Neural crest cell (in vitro differentiated cells): ENCODE data around the gene CALN1. TPM values are rescaled to one million over a fixed set of nuclear protein-coding genes. Genes with fewer than 3 reads are reported as not detected.
"Not testable (repeated sequence)": the region's sequence is repeated elsewhere in the genome, so short reads cannot be mapped to it uniquely, and the experiment has no call there.

Experiments used
- DNase-seq: peaks from one replicate; pipeline ENCODE4 v3.0.0; 2021; ENCODE audit warnings: low read depth, mixed read lengths, low spot score
- H3K27ac Mint-ChIP-seq: one replicate; pipeline ENCODE4 v1.8.0; 2021; ENCODE audit warnings: mild to moderate bottlenecking, mixed read lengths; ENCODE audit not compliant: unreplicated experiment
- H3K27me3 Mint-ChIP-seq: 2 replicates; pipeline ENCODE4 v1.8.0; 2021; ENCODE audit warnings: low read depth, mild to moderate bottlenecking, mixed read lengths
- H3K36me3 Mint-ChIP-seq: 2 replicates; pipeline ENCODE4 v1.8.0; 2021; ENCODE audit warnings: low read depth, mild to moderate bottlenecking, mixed read lengths
- H3K4me1 Mint-ChIP-seq: 2 replicates; pipeline ENCODE4 v1.8.0; 2021; ENCODE audit warnings: mixed read lengths
- H3K4me3 Mint-ChIP-seq: one replicate; pipeline ENCODE4 v1.8.0; 2021; ENCODE audit warnings: mild to moderate bottlenecking, mixed read lengths
- H3K9me3 Mint-ChIP-seq: 2 replicates; pipeline ENCODE4 v1.8.0; 2021; ENCODE audit warnings: mixed read lengths
- total RNA-seq: library from RNA; stranded (reverse); gene quantifications from 2 replicates; pipeline ENCODE4 v1.2.1, GENCODE V29; 2021
- TF ChIP-seq, protein P1 (sequence below): fragments of 200-600 bp; sonication (generic); conservative IDR thresholded peaks from 2 replicates; pipeline ENCODE4 v1.5.0; 2021; ENCODE audit warnings: antibody characterized with exemption, mild to moderate bottlenecking

Gene CALN1
- total RNA-seq, 1 donor from 2014 or later: 0.51 TPM

- peak overlapping the region; percentile 68 for H3K27ac Mint-ChIP-seq
- peaks cover 29% of the 10 kb centered on the region for H3K27me3 Mint-ChIP-seq
Observed at GRCh38 chr7:72213081-72213480, 199.1 kb downstream of the CALN1 start.

GRCh38 chr7:72211175-72211574, 201.0 kb downstream of the CALN1 start:
- Mint-ChIP-seq H3K4me1 (peaks cover 6% of the 10 kb centered on the region), H3K27me3 (peaks cover 44% of the 10 kb centered on the region), H3K9me3 (no peaks in the 10 kb centered on the region), H3K36me3 (no peaks in the 10 kb centered on the region), H3K27ac (no peak overlapping the region), H3K4me3 (no peak overlapping the region)
- no peak for DNase-seq
- TF ChIP-seq, protein P1, sequence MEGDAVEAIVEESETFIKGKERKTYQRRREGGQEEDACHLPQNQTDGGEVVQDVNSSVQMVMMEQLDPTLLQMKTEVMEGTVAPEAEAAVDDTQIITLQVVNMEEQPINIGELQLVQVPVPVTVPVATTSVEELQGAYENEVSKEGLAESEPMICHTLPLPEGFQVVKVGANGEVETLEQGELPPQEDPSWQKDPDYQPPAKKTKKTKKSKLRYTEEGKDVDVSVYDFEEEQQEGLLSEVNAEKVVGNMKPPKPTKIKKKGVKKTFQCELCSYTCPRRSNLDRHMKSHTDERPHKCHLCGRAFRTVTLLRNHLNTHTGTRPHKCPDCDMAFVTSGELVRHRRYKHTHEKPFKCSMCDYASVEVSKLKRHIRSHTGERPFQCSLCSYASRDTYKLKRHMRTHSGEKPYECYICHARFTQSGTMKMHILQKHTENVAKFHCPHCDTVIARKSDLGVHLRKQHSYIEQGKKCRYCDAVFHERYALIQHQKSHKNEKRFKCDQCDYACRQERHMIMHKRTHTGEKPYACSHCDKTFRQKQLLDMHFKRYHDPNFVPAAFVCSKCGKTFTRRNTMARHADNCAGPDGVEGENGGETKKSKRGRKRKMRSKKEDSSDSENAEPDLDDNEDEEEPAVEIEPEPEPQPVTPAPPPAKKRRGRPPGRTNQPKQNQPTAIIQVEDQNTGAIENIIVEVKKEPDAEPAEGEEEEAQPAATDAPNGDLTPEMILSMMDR: no peak

More at GRCh38 chr7:72213081-72213480, 199.1 kb downstream of the CALN1 start:
- peaks cover 6% of the 10 kb centered on the region for H3K4me1 Mint-ChIP-seq
- no peaks in the 10 kb centered on the region for H3K36me3 Mint-ChIP-seq
- H3K4me3 Mint-ChIP-seq: no peak overlapping the region
- TF ChIP-seq, protein P1: no peak
- DNase-seq: no peak
- no peaks in the 10 kb centered on the region for H3K9me3 Mint-ChIP-seq

DNA sequence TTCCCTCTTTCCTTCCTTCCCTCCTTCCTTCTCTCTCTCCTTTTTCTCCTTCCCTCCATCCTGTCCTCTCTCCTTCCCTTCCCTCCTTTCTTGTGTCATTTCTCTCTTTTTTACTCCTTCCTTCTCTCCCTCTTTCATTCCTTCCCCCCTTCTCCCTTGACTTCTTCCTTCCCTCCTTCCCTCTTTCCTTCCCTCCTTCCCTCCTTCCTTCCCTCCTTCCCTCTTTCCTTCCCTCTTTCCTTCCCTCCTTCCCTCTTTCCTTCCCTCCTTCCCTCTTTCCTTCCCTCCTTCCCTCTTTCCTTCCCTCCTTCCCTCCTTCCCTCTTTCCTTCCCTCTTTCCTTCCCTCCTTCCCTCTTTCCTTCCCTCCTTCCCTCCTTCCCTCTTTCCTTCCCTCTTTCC, 203.1 kb downstream of the CALN1 start:
- not testable (repeated sequence) for H3K36me3 Mint-ChIP-seq, H3K9me3 Mint-ChIP-seq, H3K27ac Mint-ChIP-seq, H3K4me3 Mint-ChIP-seq, DNase-seq, H3K4me1 Mint-ChIP-seq
- H3K27me3 Mint-ChIP-seq: peaks cover 49% of the 10 kb centered on the region

DNA sequence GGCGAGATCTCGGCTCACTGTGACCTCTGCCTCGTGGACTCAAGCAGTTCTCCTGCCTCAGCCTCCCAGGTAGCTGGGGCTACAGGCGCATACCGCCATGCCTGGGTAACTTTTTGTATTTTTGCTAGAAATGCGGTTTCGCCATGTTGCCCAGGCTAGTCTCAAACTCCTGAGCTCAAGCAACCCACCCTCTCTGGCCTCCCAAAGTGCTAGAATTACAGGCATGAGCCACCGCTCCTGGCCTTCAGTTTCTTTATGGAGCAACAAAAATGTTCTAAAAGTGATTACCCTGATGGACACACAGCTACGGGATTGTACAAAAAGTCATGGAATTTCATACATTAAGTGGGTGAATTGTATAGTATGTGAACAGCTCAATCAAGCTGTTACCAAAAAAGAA, 216.0 kb downstream of the CALN1 start:
- H3K27ac Mint-ChIP-seq: no peak overlapping the region
- no peaks in the 10 kb centered on the region for H3K27me3 Mint-ChIP-seq
- TF ChIP-seq, protein P1: no peak

DNA sequence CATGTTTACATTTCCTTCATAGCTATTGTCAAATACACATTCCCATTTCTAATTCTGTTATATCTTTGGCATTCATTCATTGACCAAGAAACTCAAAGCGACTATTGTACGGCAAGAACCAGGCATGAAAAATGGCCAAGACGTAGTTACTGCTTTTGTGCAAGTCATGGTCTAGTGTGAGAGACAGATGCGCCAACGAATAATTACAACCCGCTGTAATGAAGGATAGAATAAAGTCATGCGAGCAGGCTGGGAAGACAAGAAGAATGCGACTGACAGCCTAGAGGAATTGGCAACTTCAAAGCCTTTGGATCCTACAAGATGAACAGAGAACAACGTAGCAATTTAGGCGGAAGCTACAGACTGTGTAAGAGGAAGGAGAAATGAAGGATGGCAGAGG, 221.2 kb downstream of the CALN1 start:
- Mint-ChIP-seq H3K36me3 (no peaks in the 10 kb centered on the region), H3K4me1 (no peaks in the 10 kb centered on the region), H3K27me3 (no peaks in the 10 kb centered on the region), H3K9me3 (no peaks in the 10 kb centered on the region), H3K4me3 (no peak overlapping the region), H3K27ac (no peak overlapping the region)
- TF ChIP-seq, protein P1: no peak
- DNase-seq: no peak

More for the DNA sequence above, 216.0 kb downstream of the CALN1 start:
- no peak overlapping the region for H3K4me3 Mint-ChIP-seq
- H3K4me1 Mint-ChIP-seq: no peaks in the 10 kb centered on the region
- H3K36me3 Mint-ChIP-seq: no peaks in the 10 kb centered on the region
- DNase-seq: no peak
- H3K9me3 Mint-ChIP-seq: no peaks in the 10 kb centered on the region

GRCh38 chr7:72190146-72190545, 222.0 kb downstream of the CALN1 start:
- H3K27ac Mint-ChIP-seq: no peak overlapping the region
- TF ChIP-seq, protein P1: no peak
- no peaks in the 10 kb centered on the region for H3K9me3 Mint-ChIP-seq
- H3K4me3 Mint-ChIP-seq: no peak overlapping the region
- no peaks in the 10 kb centered on the region for H3K36me3 Mint-ChIP-seq
- no peak for DNase-seq
- no peaks in the 10 kb centered on the region for H3K4me1 Mint-ChIP-seq
- no peaks in the 10 kb centered on the region for H3K27me3 Mint-ChIP-seq
